Epithelial cell of proximal tubule (primary cell): ENCODE results near the gene RPRML. TPM values are rescaled to one million over a fixed set of nuclear protein-coding genes. Genes with fewer than 3 reads are reported as not detected.

ENCODE experiments used
- DNase-seq: peaks from one replicate; pipeline ENCODE4 v3.0.0-alpha.2; 2011; ENCODE audit warnings: low read depth
- H3K4me3 ChIP-seq: 2 replicates; pipeline ENCODE4 v1.5.1; 2011; ENCODE audit warnings: low read depth, mild to moderate bottlenecking, low read length
- CTCF ChIP-seq: conservative IDR thresholded peaks from 2 replicates; pipeline ENCODE4 v1.5.1; 2012; ENCODE audit warnings: low read depth, mild to moderate bottlenecking, low read length
- total RNA-seq: library from RNA; depleted of rRNA; stranded (reverse); fragments of >200 nt; gene quantifications from 2 replicates; pipeline ENCODE4 v1.2.3, GENCODE V29; 2015

The RPRML gene
- total RNA-seq, 1 donor from 2014 or later, result not detected

- no peak overlapping the region for H3K4me3 ChIP-seq
- DNase-seq, result no peak
- TF ChIP-seq CTCF, result no peak
These were observed 27.3 kb downstream of the RPRML start for GRCh38 chr17:46951706-46952105.

GRCh38 chr17:46950997-46951621 lies 27.9 kb downstream of the RPRML start:
- TF ChIP-seq CTCF, result no peak
- H3K4me3 ChIP-seq, result no peak overlapping the region
- DNase-seq, result no peak

- TF ChIP-seq CTCF, result no peak
- no peak overlapping the region for H3K4me3 ChIP-seq
- no peak for DNase-seq
These were observed 28.6 kb downstream of the RPRML start for GRCh38 chr17:46950342-46950996.

- DNase-seq, result no peak
- TF ChIP-seq CTCF, result no peak
- H3K4me3 ChIP-seq, result no peak overlapping the region
These were observed 29.5 kb downstream of the RPRML start for GRCh38 chr17:46949291-46950174.

- TF ChIP-seq CTCF, result no peak
- no peak overlapping the region for H3K4me3 ChIP-seq
- no peak for DNase-seq
These were observed 30.5 kb downstream of the RPRML start for GRCh38 chr17:46948544-46948943.

GRCh38 chr17:46947216-46947615 lies 31.8 kb downstream of the RPRML start:
- no peak for TF ChIP-seq CTCF
- DNase-seq, result no peak
- no peak overlapping the region for H3K4me3 ChIP-seq
